IMR-90 (cell line): ENCODE measurements around the gene SPATA21. TPM values are rescaled to one million over a fixed set of nuclear protein-coding genes. Genes with fewer than 3 reads are reported as not detected.

Experiments
- ATAC-seq: fragments of 200-7000 bp; cut with Tn5 transposase; 2 replicates; pipeline ENCODE4 v1.9.1; 2020; ENCODE audit warnings: low read depth, mild to moderate bottlenecking, moderate library complexity
- BruUV-seq: library from RNA; stranded (reverse); fragments of 400-500 nt; replicated peaks from 2 replicates; lab custom pipeline; 2021; lab: Mats Ljungman, UMichigan
- CTCF ChIA-PET: fragments of 300-600 bp; formaldehyde crosslinking; extraction: SDS; loops from one replicate; lab custom pipeline; 2021; ENCODE audit warnings: antibody characterized with exemption; lab: Yijun Ruan, JAX
- POLR2A ChIA-PET: fragments of 300-600 bp; sonication (Branson Sonifier 250); formaldehyde crosslinking; loops from one replicate; lab custom pipeline; 2022; ENCODE audit warnings: antibody characterized with exemption; ENCODE audit not compliant: unreplicated experiment; lab: Charles Lee
- DNase-seq: peaks from one replicate; pipeline ENCODE4 v3.0.0; 2013
- H2AFZ ChIP-seq: replicated peaks from 2 replicates; pipeline ENCODE3; 2013; ENCODE audit warnings: low read length, mild to moderate bottlenecking; ENCODE audit not compliant: poor library complexity
- H2AK5ac ChIP-seq: 2 replicates; pipeline ENCODE4 v1.6.1; 2013; ENCODE audit warnings: low read depth, low read length, inconsistent platforms
- H2AK9ac ChIP-seq: replicated peaks from 2 replicates; pipeline ENCODE3; 2013; ENCODE audit warnings: mild to moderate bottlenecking, low read depth, low read length, moderate library complexity; ENCODE audit not compliant: poor library complexity
- H2BK120ac ChIP-seq: 2 replicates; pipeline ENCODE4 v1.6.1; 2013; ENCODE audit warnings: low read depth, low read length, inconsistent platforms
- H2BK15ac ChIP-seq: 3 replicates; pipeline ENCODE4 v1.6.1; 2013; ENCODE audit warnings: low read depth, low read length, inconsistent platforms
- H2BK20ac ChIP-seq: 2 replicates; pipeline ENCODE4 v1.6.1; 2013; ENCODE audit warnings: low read depth, mild to moderate bottlenecking, inconsistent platforms, low read length, moderate library complexity
- H2BK5ac ChIP-seq: 2 replicates; pipeline ENCODE4 v1.6.1; 2013; ENCODE audit warnings: mild to moderate bottlenecking, low read depth, low read length, inconsistent platforms; ENCODE audit not compliant: poor library complexity, severe bottlenecking
- H3K14ac ChIP-seq: replicated peaks from 2 replicates; pipeline ENCODE4 v1.6.1; 2013; ENCODE audit warnings: low read depth, low read length, inconsistent platforms
- H3K18ac ChIP-seq: 2 replicates; pipeline ENCODE4 v1.6.1; 2013; ENCODE audit warnings: low read depth, low read length, control low read depth
- H3K23ac ChIP-seq: 2 replicates; pipeline ENCODE4 v1.6.1; 2013; ENCODE audit warnings: low read depth, low read length, inconsistent platforms
- H3K27ac ChIP-seq: 2 replicates; pipeline ENCODE4 v1.5.1; 2013; ENCODE audit warnings: mild to moderate bottlenecking, control low read depth, low read length; ENCODE audit not compliant: insufficient read depth
- H3K27me3 ChIP-seq: 2 replicates; pipeline ENCODE4 v1.6.1; 2013; ENCODE audit warnings: low read length; ENCODE audit not compliant: control insufficient read depth, insufficient read depth
- H3K36me3 ChIP-seq: 2 replicates; pipeline ENCODE4 v1.6.1; 2013; ENCODE audit warnings: low read length, mixed read lengths; ENCODE audit not compliant: control insufficient read depth, insufficient read depth
- H3K4ac ChIP-seq: 2 replicates; pipeline ENCODE4 v1.6.1; 2013; ENCODE audit warnings: low read depth, low read length, inconsistent platforms
- H3K4me1 ChIP-seq: 2 replicates; pipeline ENCODE4 v1.6.1; 2013; ENCODE audit warnings: low read length, mixed read lengths; ENCODE audit not compliant: control insufficient read depth, insufficient read depth
- H3K4me2 ChIP-seq: 2 replicates; pipeline ENCODE4 v1.6.1; 2013; ENCODE audit warnings: low read depth, mild to moderate bottlenecking, control low read depth, low read length, moderate library complexity
- H3K4me3 ChIP-seq: 2 replicates; pipeline ENCODE4 v1.5.1; 2013; ENCODE audit warnings: low read depth, mild to moderate bottlenecking, control low read depth, low read length, moderate library complexity; ENCODE audit not compliant: insufficient read depth
- H3K56ac ChIP-seq: 2 replicates; pipeline ENCODE4 v1.6.1; 2013; ENCODE audit warnings: low read length, inconsistent platforms; ENCODE audit not compliant: insufficient read depth; ENCODE audit errors: extremely low read depth
- H3K79me1 ChIP-seq, 2 experiments: 2 replicates each; pipeline ENCODE4 v1.6.1; 2013; ENCODE audit warnings: low read length in 2 of 2, inconsistent platforms in 1 of 2, low read depth in 1 of 2
- H3K9ac ChIP-seq: 2 replicates; pipeline ENCODE4 v1.6.1; 2013; ENCODE audit warnings: low read depth, low read length, control low read depth
- H3K9me1 ChIP-seq: 2 replicates; pipeline ENCODE4 v1.6.1; 2013; ENCODE audit warnings: low read length, inconsistent platforms; ENCODE audit not compliant: insufficient read depth
- H3K9me3 ChIP-seq: 2 replicates; pipeline ENCODE4 v1.6.1; 2013; ENCODE audit warnings: low read length; ENCODE audit not compliant: control insufficient read depth, insufficient read depth
- H4K20me1 ChIP-seq: 2 replicates; pipeline ENCODE4 v1.6.1; 2013; ENCODE audit warnings: low read length, inconsistent platforms; ENCODE audit not compliant: insufficient read depth
- H4K5ac ChIP-seq: 2 replicates; pipeline ENCODE4 v1.6.1; 2013; ENCODE audit warnings: mild to moderate bottlenecking, low read depth, low read length, control low read depth
- H4K8ac ChIP-seq, 2 experiments: 2 replicates each; pipeline ENCODE4 v1.6.1; 2013; ENCODE audit warnings: low read depth in 2 of 2, low read length in 2 of 2, control low read depth in 1 of 2, inconsistent platforms in 1 of 2
- H4K91ac ChIP-seq: 2 replicates; pipeline ENCODE4 v1.6.1; 2013; ENCODE audit warnings: low read depth, low read length, inconsistent platforms; ENCODE audit not compliant: insufficient read depth
- CEBPB ChIP-seq: IDR thresholded peaks from 2 replicates; pipeline ENCODE4 v1.6.1; 2012; ENCODE audit warnings: low read depth, low read length, improper control_type of control experiment
- POLR2A ChIP-seq: IDR thresholded peaks from 2 replicates; pipeline ENCODE4 v1.6.1; 2012; ENCODE audit warnings: mild to moderate bottlenecking, low read depth, low read length
- WGBS, 2 experiments: methylation state at CpG; one replicate each; pipeline versions ENCODE4 v1.1.5 to v1.1.7; 2013; ENCODE audit warnings: missing lambda C conversion rate in 2 of 2; ENCODE audit not compliant: insufficient read length in 1 of 2; ENCODE audit errors: extremely low coverage in 2 of 2; 5-methylcytosine and 5-hydroxymethylcytosine counted together
- dilution Hi-C: fragments of 300-500 bp; cut with HindIII; formaldehyde crosslinking; loops from one replicate; pipeline ENCODE4 v1.14.3; 2018; ENCODE audit warnings: low sequenced_read_pairs; ENCODE audit not compliant: unreplicated experiment
- in situ Hi-C: fragments of 300-500 bp; cut with MboI; formaldehyde crosslinking; loops from 3 replicates; pipeline ENCODE4 v1.14.3; 2019; ENCODE audit warnings: low sequenced_read_pairs, inconsistent platforms, mixed read lengths
- intact Hi-C: fragments of 100-400 bp; cut with micrococcal nuclease; formaldehyde crosslinking; loops from 2 replicates; pipeline ENCODE4 v1.10.0; 2022
- polyA plus RNA-seq, 3 experiments: library from polyadenylated mRNA; depleted of rRNA; stranded (reverse); fragments of >200 nt; gene quantifications; 2 replicates each; pipeline ENCODE4 v1.2.3, GENCODE V29; 2012; ENCODE audit warnings: low replicate concordance in 1 of 3
- total RNA-seq: library from RNA; depleted of rRNA; stranded (reverse); fragments of >200 nt; gene quantifications from 2 replicates; pipeline ENCODE4 v1.2.3, GENCODE V29; 2012

SPATA21 gene
- total and polyA plus RNA-seq, 2 of the 4 experiments (the other 2 are of a cell fraction), result not detected

- Histone ChIP-seq H2AK9ac (peak overlapping the region; percentile 21), H2BK5ac (no peak overlapping the region), H3K36me3 (peaks cover 22% of the 10 kb centered on the region), H4K91ac (no peak overlapping the region), H2AK5ac (peak overlapping the region; percentile 33; the same call in 1 of the 2 replicates), H3K79me1 (peaks cover 0 to 18% of the 10 kb centered on the region in 2 experiments; a peak in 2 of 4 replicates), H3K9ac (no peak overlapping the region), H3K4me3 (no peak overlapping the region), H3K27ac (no peak overlapping the region), H4K5ac (no peak overlapping the region), H3K56ac (no peak overlapping the region), H3K4me1 (no peaks in the 10 kb centered on the region; the same call in 1 of the 2 replicates), H3K14ac (0 out of 2 replicates have a peak overlapping the region, but pooled peaks have one; percentile 3), H3K9me1 (peaks cover 15% of the 10 kb centered on the region; the same call in 1 of the 2 replicates), H3K9me3 (no peaks in the 10 kb centered on the region), H2AFZ (peak overlapping the region; percentile 0), H4K20me1 (0 out of 2 replicates have a peak, but pooled peaks cover 3% of the 10 kb centered on the region), H3K4ac (peak overlapping the region; percentile 2; the same call in 1 of the 2 replicates), H2BK20ac (no peak overlapping the region), H2BK15ac (no peak overlapping the region), H3K23ac (no peak overlapping the region), H3K4me2 (no peak overlapping the region), H3K27me3 (no peaks in the 10 kb centered on the region), H3K18ac (no peak overlapping the region), H2BK120ac (no peak overlapping the region), H4K8ac (0 out of 4 replicates have a peak overlapping the region, but pooled peaks of 1 of the 2 experiments have one; percentile 1)
- WGBS, 2 experiments, result 46% methylated on average over 2 of the region's 10 CpGs; no CpG with 5 or more reads in 1 of the 2 experiments
- intact Hi-C loops (no loop called here), dilution Hi-C loops (no loop called here), in situ Hi-C loops (no loop called here)
- no peak for DNase-seq
- no TSS peak for BruUV-seq
- POLR2A ChIA-PET, result interaction anchor here (0.6 kb wide), 1 partner anchor 110 kb away, joined by 3 read pairs; no protein-coding TSS in a partner anchor
- TF ChIP-seq CEBPB, result peak; percentile 51
- no peak for TF ChIP-seq POLR2A
- CTCF ChIA-PET, result no interaction called here
- 0 out of 2 replicates have a peak, but pooled peaks have one; percentile 27 for ATAC-seq
These were observed 34.5 kb downstream of the SPATA21 start for GRCh38 chr1:16402742-16403141.
